ENCODE measurements around the gene GART. TPM values are rescaled to one million over a fixed set of nuclear protein-coding genes. Genes with fewer than 3 reads are reported as not detected.

GART gene
- total and polyA plus RNA-seq, 2 donors (not counting 3 experiments of a cell fraction or from before 2014, with no cell fraction given) = 12.0 to 112 TPM

DNA sequence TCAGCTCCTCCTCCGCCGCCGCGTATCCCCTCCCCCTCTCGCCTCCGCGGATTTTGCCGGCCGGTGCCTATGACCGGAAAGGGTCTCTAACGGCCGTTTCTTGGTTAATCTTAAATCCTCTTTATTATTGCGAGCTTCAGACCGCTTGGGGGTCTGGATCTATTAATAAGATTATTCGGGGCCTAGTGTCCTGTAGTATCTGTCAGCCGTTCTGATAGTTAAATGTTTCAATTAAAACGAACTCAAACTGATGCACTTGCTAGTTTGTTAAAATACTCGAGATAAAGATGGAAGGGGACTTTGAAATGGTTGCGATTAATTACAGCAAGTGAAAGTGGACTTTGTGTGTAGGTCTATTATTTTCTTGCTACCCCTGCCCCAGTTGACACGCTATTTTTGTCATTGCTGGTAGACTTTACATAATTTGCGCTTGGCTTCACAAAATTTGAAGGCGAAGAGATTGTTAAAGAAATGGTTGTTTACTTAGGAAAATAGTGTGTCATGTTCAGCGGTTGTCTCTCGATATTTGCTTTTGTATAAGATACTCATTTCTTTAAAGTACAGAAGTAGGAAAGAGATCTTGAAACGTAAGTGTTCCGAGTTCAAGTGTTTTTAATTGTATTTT is 1.7 kb upstream of the GART start:
- FAIRE-seq = no peak
- Histone ChIP-seq H3K9me1 (replicated peaks; ENCODE audit: control insufficient read depth, extremely low read depth, insufficient read depth, low read length) (no peaks in the 10 kb centered on the region), H2AFZ (ENCODE audit: low read depth, low read length) (no peak overlapping the region), H3K36me3 (ENCODE audit: control insufficient read depth in 2 of 2, extremely low read depth in 1 of 2, insufficient read depth in 2 of 2, low read length in 2 of 2) (peaks cover 0 to 12% of the 10 kb centered on the region in 2 experiments), H3K79me2 (ENCODE audit: control insufficient read depth, insufficient read depth, low read length) (peaks cover 84% of the 10 kb centered on the region), H4K20me1 (replicated peaks; ENCODE audit: control insufficient read depth, extremely low read depth, insufficient read depth, low read length) (peaks cover 18% of the 10 kb centered on the region), H3K9me3 (replicated peaks; ENCODE audit: control insufficient read depth, insufficient read depth, low read length) (no peaks in the 10 kb centered on the region), H3K27me3 (ENCODE audit: control insufficient read depth in 2 of 2, insufficient read depth in 2 of 2, low read length in 2 of 2) (no peaks in the 10 kb centered on the region), H3K9ac (replicated peaks; ENCODE audit: extremely low read depth, insufficient read depth, low read length) (peak overlapping the region; percentile 97), H3K4me1 (ENCODE audit: control insufficient read depth, extremely low read depth, insufficient read depth, low read length) (peaks cover 25% of the 10 kb centered on the region), H3K27ac (ENCODE audit: insufficient read depth, low read depth, low read length) (peak overlapping the region; percentile 93), H3K4me3 (replicated peaks in 1 of 3; ENCODE audit: insufficient read depth in 1 of 3, low read depth in 1 of 3, low read length in 3 of 3) (peak overlapping the region; percentile 63 to 98 (median 93)), H3K4me2 (ENCODE audit: insufficient read depth, low read length) (peak overlapping the region; percentile 100)
- ChIA-PET POLR2A (interaction anchor here (0.6 to 1.0 kb wide), 6 partner anchors 38 to 983 kb away, joined by 3 to 9 read pairs (median 6); partner anchors contain the start of genes DNAJC28, DONSON and TMEM50B), CTCF (interaction anchor here (0.7 to 2.3 kb wide), 4 partner anchors 10 to 62 kb away, joined by 3 to 18 read pairs (median 4); no protein-coding TSS in a partner anchor)
- DNase-seq (ENCODE audit: low read depth, low spot score) = peak; percentile 61
- dilution Hi-C loops (cut with MboI; ENCODE audit: extremely low pct_ligation_motif_present, low sequenced_read_pairs) = no loop called here
- no peak for TF ChIP-seq MYC (IDR thresholded peaks at IDR 0.05; ENCODE audit: low read depth, low read length)
- no peak for TF ChIP-seq GATA2 (IDR thresholded peaks at IDR 0.05; ENCODE audit: insufficient read depth, insufficient read length, low read depth, low read length)
- TF ChIP-seq POLR2A (IDR thresholded peaks at IDR 0.05; ENCODE audit: low read depth, low read length) = no peak
- no peak for TF ChIP-seq JUN (IDR thresholded peaks at IDR 0.05; ENCODE audit: borderline replicate concordance, insufficient read depth, insufficient read length, low read depth)
- TF ChIP-seq POLR2AphosphoS5 (IDR thresholded peaks at IDR 0.05; ENCODE audit: insufficient read depth, low read depth, low read length) = no peak
- TSS peak; percentile 30 for BruUV-seq (replicated peaks)
- intact Hi-C loops (cut with micrococcal nuclease) = loop anchor here (2.0 to 5.0 kb wide), 4 partner anchors 45 to 351 kb away; partner anchors contain the start of gene DONSON

Measured in endothelial cell of umbilical vein (primary cell).